ENCODE data around the gene WWP2. TPM values are rescaled to one million over a fixed set of nuclear protein-coding genes. Genes with fewer than 3 reads are reported as not detected.

WWP2 gene
- total RNA-seq, 6 donors from 2014 or later, result 59.5 to 125 (median 82.3) TPM

GRCh38 chr16:69773260-69773947 is 11.3 kb downstream of the WWP2 start:
- TF ChIP-seq POLR2A (IDR thresholded peaks at IDR 0.05), result no peak
- DNase-seq (no peak), ATAC-seq (ENCODE audit: low FRiP score in 2 of 2) (no peak)
- WGBS, 2 donors, result 66 to 73% methylated on average over 6 of the region's 6 CpGs
- Histone ChIP-seq H3K27me3 (no peaks in the 10 kb centered on the region), H3K9me3 (peaks cover 0 to 13% (median 4%) of the 10 kb centered on the region in 4 donors), H3K36me3 (no peaks in the 10 kb centered on the region), H3K27ac (no peak overlapping the region), H3K4me1 (peaks cover 14 to 54% (median 31%) of the 10 kb centered on the region in 4 donors), H3K4me3 (no peak overlapping the region)

GRCh38 chr16:69775563-69775962 is 13.4 kb downstream of the WWP2 start:
- no peak for ATAC-seq (ENCODE audit: low FRiP score in 2 of 2)

GRCh38 chr16:69779724-69780123 is 17.6 kb downstream of the WWP2 start:
- ATAC-seq (ENCODE audit: low FRiP score in 2 of 2) (no peak), DNase-seq (no peak)
- H3K9me3 ChIP-seq, result peaks cover 0 to 13% (median 4%) of the 10 kb centered on the region in 4 donors
- 88 to 93% methylated on average over 2 of the region's 2 CpGs for WGBS, 2 donors
- peaks cover 0 to 9% (median 4%) of the 10 kb centered on the region in 4 donors for H3K4me1 ChIP-seq
- H3K4me3 ChIP-seq, result no peak overlapping the region
- H3K27me3 ChIP-seq, result no peaks in the 10 kb centered on the region
- TF ChIP-seq POLR2AphosphoS5 (IDR thresholded peaks at IDR 0.05) (no peak), EP300 (IDR thresholded peaks at IDR 0.05) (no peak), POLR2A (IDR thresholded peaks at IDR 0.05) (no peak), CTCF (IDR thresholded peaks at IDR 0.05) (no peak)
- H3K27ac ChIP-seq, result no peak overlapping the region
- H3K36me3 ChIP-seq, result peaks cover 0 to 16% (median 10%) of the 10 kb centered on the region in 4 donors

More at GRCh38 chr16:69775563-69775962, 13.4 kb downstream of the WWP2 start:
- Histone ChIP-seq H3K27me3 (no peaks in the 10 kb centered on the region), H3K4me3 (no peak overlapping the region), H3K36me3 (no peaks in the 10 kb centered on the region), H3K9me3 (peaks cover 0 to 13% (median 4%) of the 10 kb centered on the region in 4 donors), H3K4me1 (peaks cover 9 to 37% (median 23%) of the 10 kb centered on the region in 4 donors), H3K27ac (no peak overlapping the region)
- no peak for DNase-seq
- TF ChIP-seq POLR2AphosphoS5 (IDR thresholded peaks at IDR 0.05), result no peak
- TF ChIP-seq CTCF (IDR thresholded peaks at IDR 0.05), result no peak
- no peak for TF ChIP-seq POLR2A (IDR thresholded peaks at IDR 0.05)
- TF ChIP-seq EP300 (IDR thresholded peaks at IDR 0.05), result no peak

- 70 to 71% methylated on average over 3 of the region's 3 CpGs for WGBS, 2 donors
- Histone ChIP-seq H3K27me3 (no peaks in the 10 kb centered on the region), H3K4me1 (peaks cover 0 to 6% (median 0%) of the 10 kb centered on the region in 4 donors), H3K27ac (no peak overlapping the region), H3K9me3 (peaks cover 0 to 2% (median under 1%) of the 10 kb centered on the region in 4 donors), H3K4me3 (no peak overlapping the region), H3K36me3 (peaks cover 0 to 16% (median 10%) of the 10 kb centered on the region in 4 donors)
- no peak for TF ChIP-seq POLR2A (IDR thresholded peaks at IDR 0.05)
- no peak for TF ChIP-seq CTCF (IDR thresholded peaks at IDR 0.05)
- no peak for TF ChIP-seq POLR2AphosphoS5 (IDR thresholded peaks at IDR 0.05)
- TF ChIP-seq EP300 (IDR thresholded peaks at IDR 0.05), result no peak
- no peak for DNase-seq
- no peak for ATAC-seq (ENCODE audit: low FRiP score in 2 of 2)
These were observed 19.0 kb downstream of the WWP2 start for GRCh38 chr16:69781118-69781517.

GRCh38 chr16:69784586-69784985 is 22.5 kb downstream of the WWP2 start:
- H3K4me1 ChIP-seq, result peaks cover 0 to 6% (median 0%) of the 10 kb centered on the region in 4 donors
- no peak overlapping the region for H3K4me3 ChIP-seq
- no peak for DNase-seq
- no peaks in the 10 kb centered on the region for H3K27me3 ChIP-seq
- peaks cover 16 to 43% (median 37%) of the 10 kb centered on the region in 4 donors for H3K36me3 ChIP-seq
- H3K9me3 ChIP-seq, result no peaks in the 10 kb centered on the region
- no peak for ATAC-seq (ENCODE audit: low FRiP score in 2 of 2)
- WGBS, 2 donors, result 76 to 81% methylated on average over 6 of the region's 6 CpGs
- TF ChIP-seq EP300 (IDR thresholded peaks at IDR 0.05), result no peak
- no peak for TF ChIP-seq POLR2A (IDR thresholded peaks at IDR 0.05)
- no peak for TF ChIP-seq CTCF (IDR thresholded peaks at IDR 0.05)
- TF ChIP-seq POLR2AphosphoS5 (IDR thresholded peaks at IDR 0.05), result no peak
- no peak overlapping the region for H3K27ac ChIP-seq

All from upper lobe of left lung (tissue), 6 donors.